HFFc6 (cell line): ENCODE data around the gene CKAP2. TPM values are rescaled to one million over a fixed set of nuclear protein-coding genes. Genes with fewer than 3 reads are reported as not detected.
"Not testable (repeated sequence)": the region's sequence is repeated elsewhere in the genome, so short reads cannot be mapped to it uniquely, and the experiment has no call there.

Experiments
- DNase-seq: peaks from one replicate; pipeline ENCODE4 v3.0.0-alpha.2; 2018
- H3K27ac Mint-ChIP-seq: 2 replicates; pipeline ENCODE4 v1.8.0; 2020; ENCODE audit warnings: mild to moderate bottlenecking, mixed read lengths
- H3K27me3 Mint-ChIP-seq: 2 replicates; pipeline ENCODE4 v1.8.0; 2021; ENCODE audit warnings: mild to moderate bottlenecking, moderate library complexity, mixed read lengths; ENCODE audit not compliant: insufficient read depth
- H3K36me3 Mint-ChIP-seq: 2 replicates; pipeline ENCODE4 v1.8.0; 2021; ENCODE audit warnings: low read depth, mixed read lengths
- H3K4me1 Mint-ChIP-seq: 2 replicates; pipeline ENCODE4 v1.8.0; 2020; ENCODE audit warnings: low read depth, mixed read lengths
- H3K4me3 Mint-ChIP-seq: 2 replicates; pipeline ENCODE4 v1.8.0; 2020; ENCODE audit warnings: mild to moderate bottlenecking, moderate library complexity, mixed read lengths
- H3K9me3 Mint-ChIP-seq: 2 replicates; pipeline ENCODE4 v1.8.0; 2020; ENCODE audit warnings: mild to moderate bottlenecking, mixed read lengths
- total RNA-seq, 6 experiments: library from RNA; stranded (reverse); fragmentation: NEBNext Ultra II Directional; extraction: Animal tissue kit (Norgen Biotek cat#: 25700); gene quantifications; 2 replicates in 1 of 6; 3 replicates in 5 of 6; pipeline ENCODE4 v1.2.3, GENCODE V29; 2021

Gene CKAP2
- total RNA-seq, 6 experiments from 2014 or later, result 39.5 to 87.9 (median 80.8) TPM

- H3K9me3 Mint-ChIP-seq, DNase-seq, H3K4me1 Mint-ChIP-seq, H3K36me3 Mint-ChIP-seq, H3K4me3 Mint-ChIP-seq, H3K27me3 Mint-ChIP-seq, H3K27ac Mint-ChIP-seq: not testable (repeated sequence)
These were observed 42.7 kb downstream of the CKAP2 start for GRCh38 chr13:52497979-52498378.

GRCh38 chr13:52502277-52502676 is 47.0 kb downstream of the CKAP2 start:
- not testable (repeated sequence) for DNase-seq, H3K4me1 Mint-ChIP-seq, H3K4me3 Mint-ChIP-seq, H3K36me3 Mint-ChIP-seq, H3K27me3 Mint-ChIP-seq, H3K27ac Mint-ChIP-seq
- peaks cover 16% of the 10 kb centered on the region for H3K9me3 Mint-ChIP-seq

GRCh38 chr13:52505843-52506242 is 50.6 kb downstream of the CKAP2 start:
- H3K9me3 Mint-ChIP-seq, result peaks cover 16% of the 10 kb centered on the region

GRCh38 chr13:52509532-52509931 is 54.3 kb downstream of the CKAP2 start:
- not testable (repeated sequence) for H3K27me3 Mint-ChIP-seq, H3K9me3 Mint-ChIP-seq, H3K36me3 Mint-ChIP-seq, DNase-seq, H3K27ac Mint-ChIP-seq, H3K4me1 Mint-ChIP-seq, H3K4me3 Mint-ChIP-seq

More at GRCh38 chr13:52505843-52506242, 50.6 kb downstream of the CKAP2 start:
- H3K27me3 Mint-ChIP-seq, H3K27ac Mint-ChIP-seq, H3K4me3 Mint-ChIP-seq, H3K4me1 Mint-ChIP-seq, DNase-seq, H3K36me3 Mint-ChIP-seq: not testable (repeated sequence)

GRCh38 chr13:52510221-52510797 is 55.0 kb downstream of the CKAP2 start:
- not testable (repeated sequence) for H3K36me3 Mint-ChIP-seq, H3K27me3 Mint-ChIP-seq, H3K4me3 Mint-ChIP-seq, DNase-seq, H3K9me3 Mint-ChIP-seq, H3K4me1 Mint-ChIP-seq, H3K27ac Mint-ChIP-seq

- H3K27ac Mint-ChIP-seq, H3K27me3 Mint-ChIP-seq, DNase-seq, H3K4me3 Mint-ChIP-seq, H3K9me3 Mint-ChIP-seq, H3K36me3 Mint-ChIP-seq, H3K4me1 Mint-ChIP-seq: not testable (repeated sequence)
These were observed 56.3 kb downstream of the CKAP2 start for GRCh38 chr13:52511598-52511997.

GRCh38 chr13:52513957-52514596 is 58.8 kb downstream of the CKAP2 start:
- H3K4me3 Mint-ChIP-seq, H3K27me3 Mint-ChIP-seq, H3K9me3 Mint-ChIP-seq, H3K27ac Mint-ChIP-seq, H3K4me1 Mint-ChIP-seq, DNase-seq, H3K36me3 Mint-ChIP-seq: not testable (repeated sequence)

- H3K4me3 Mint-ChIP-seq, H3K27ac Mint-ChIP-seq, DNase-seq, H3K4me1 Mint-ChIP-seq, H3K27me3 Mint-ChIP-seq, H3K9me3 Mint-ChIP-seq, H3K36me3 Mint-ChIP-seq: not testable (repeated sequence)
These were observed 68.0 kb downstream of the CKAP2 start for GRCh38 chr13:52523323-52523722.

Other genes with a start within 250 kb of the CKAP2 start
- gene THSD1, start 49.3 kb upstream of the CKAP2 start, total RNA-seq, result 1 to 10 TPM; 2.6 to 6.1 (median 3.2) TPM
- 10 to 100 TPM; 16.7 to 24.3 (median 19.9) TPM for gene VPS36, start 4.8 kb upstream of the CKAP2 start, total RNA-seq
- 1 to 10 TPM; 3.6 to 4.8 (median 4.3) TPM for gene HNRNPA1L2, start 187.0 kb downstream of the CKAP2 start, total RNA-seq
- gene SUGT1, start 197.4 kb downstream of the CKAP2 start, total RNA-seq, result 10 to 100 TPM; 66.0 to 83.5 (median 67.8) TPM